Fibroblast of lung (primary cell): Measurements from ENCODE around the gene CDH4. TPM values are rescaled to one million over a fixed set of nuclear protein-coding genes. Genes with fewer than 3 reads are reported as not detected.

Experiments
- DNase-seq, 2 donors: peaks; one replicate each; pipeline versions ENCODE4 v3.0.0 to v3.0.0-alpha.2; 2010; ENCODE audit warnings: low read depth in 2 of 2
- H2AFZ ChIP-seq: 2 replicates; pipeline ENCODE4 v1.5.1; 2012; ENCODE audit warnings: low read length, control low read depth, inconsistent platforms
- H3K27ac ChIP-seq: 2 replicates; pipeline ENCODE4 v1.5.1; 2011; ENCODE audit warnings: low read length, control low read depth; ENCODE audit not compliant: insufficient read depth
- H3K27me3 ChIP-seq: 2 replicates; pipeline ENCODE4 v1.5.1; 2011; ENCODE audit warnings: mild to moderate bottlenecking, low read length; ENCODE audit not compliant: control insufficient read depth, insufficient read depth
- H3K36me3 ChIP-seq: 2 replicates; pipeline ENCODE4 v1.5.1; 2011; ENCODE audit warnings: low read length; ENCODE audit not compliant: control insufficient read depth, insufficient read depth
- H3K4me1 ChIP-seq: 2 replicates; pipeline ENCODE4 v1.5.1; 2011; ENCODE audit warnings: low read length; ENCODE audit not compliant: control insufficient read depth, insufficient read depth; ENCODE audit errors: extremely low read depth
- H3K4me2 ChIP-seq: 2 replicates; pipeline ENCODE4 v1.5.1; 2011; ENCODE audit warnings: low read length, control low read depth; ENCODE audit not compliant: insufficient read depth; ENCODE audit errors: extremely low read depth
- H3K4me3 ChIP-seq, 4 experiments: fragments of 200-600 bp in 1 of 4; sonication (generic) in 1 of 4; replicated peaks in 1 of 4; 2 replicates each; pipeline ENCODE4 v1.5.1; 2011 to 2016; ENCODE audit warnings: low read length in 4 of 4, low read depth in 3 of 4, mild to moderate bottlenecking in 3 of 4, control low read depth in 2 of 4, inconsistent platforms in 1 of 4, mixed read lengths in 1 of 4; ENCODE audit not compliant: insufficient read depth in 1 of 4; ENCODE audit errors: control extremely low read depth in 1 of 4
- H3K79me2 ChIP-seq: 2 replicates; pipeline ENCODE4 v1.5.1; 2012; ENCODE audit warnings: mild to moderate bottlenecking, low read length, inconsistent platforms; ENCODE audit not compliant: control insufficient read depth, insufficient read depth
- H3K9ac ChIP-seq: 2 replicates; pipeline ENCODE4 v1.5.1; 2011; ENCODE audit warnings: mild to moderate bottlenecking, low read length, control low read depth; ENCODE audit not compliant: insufficient read depth
- H3K9me3 ChIP-seq: 2 replicates; pipeline ENCODE4 v1.5.1; 2012; ENCODE audit warnings: low read depth, low read length; ENCODE audit not compliant: control insufficient read depth, insufficient read depth
- H4K20me1 ChIP-seq: 2 replicates; pipeline ENCODE4 v1.5.1; 2011; ENCODE audit warnings: low read length; ENCODE audit not compliant: control insufficient read depth, insufficient read depth; ENCODE audit errors: extremely low read depth
- CTCF ChIP-seq, 2 donors: IDR thresholded peaks in 1 of 2; conservative IDR thresholded peaks in 1 of 2; 1 replicate in 1 of 2; 2 replicates in 1 of 2; pipeline ENCODE4 v1.5.1; 2011 to 2012; ENCODE audit warnings: low read length in 2 of 2, control low read depth in 1 of 2, inconsistent platforms in 1 of 2, low read depth in 1 of 2, mild to moderate bottlenecking in 1 of 2
- EZH2 ChIP-seq: IDR thresholded peaks from 2 replicates; pipeline ENCODE4 v1.5.1; 2012; ENCODE audit warnings: low read length, control low read depth, mild to moderate bottlenecking; ENCODE audit errors: missing control alignments
- polyA plus RNA-seq, 2 donors: library from polyadenylated mRNA; depleted of rRNA in 1 of 2; stranded (reverse) in 1 of 2; unstranded in 1 of 2; fragments of >200 nt; gene quantifications; 2 replicates each; pipeline ENCODE4 v1.2.1, GENCODE V29; 2011 to 2012; ENCODE audit warnings: missing spikeins in 1 of 2
- total RNA-seq: library from RNA; depleted of rRNA; stranded (reverse); fragments of >200 nt; gene quantifications from 2 replicates; pipeline ENCODE4 v1.2.1, GENCODE V29; 2014

The CDH4 gene
- total and polyA plus RNA-seq, 2 donors (not counting 1 experiment from before 2014, with no cell fraction given) = 4.8 to 6.8 TPM

- no peak for DNase-seq
- no peaks in the 10 kb centered on the region for H3K36me3 ChIP-seq
- no peak overlapping the region for H3K4me3 ChIP-seq
- no peak overlapping the region for H2AFZ ChIP-seq
- H3K9ac ChIP-seq = no peak overlapping the region
- H3K79me2 ChIP-seq = no peaks in the 10 kb centered on the region
- no peak overlapping the region for H3K27ac ChIP-seq
- H3K4me1 ChIP-seq = no peaks in the 10 kb centered on the region
- no peaks in the 10 kb centered on the region for H3K9me3 ChIP-seq
- no peak overlapping the region for H3K4me2 ChIP-seq
- TF ChIP-seq EZH2 (no peak), CTCF (conservative IDR thresholded peaks at IDR 0.05 in 1 of 2, IDR thresholded peaks at IDR 0.05 in 1 of 2; ENCODE audit: low read depth in 1 of 2, low read length in 2 of 2) (no peak)
- no peaks in the 10 kb centered on the region for H3K27me3 ChIP-seq
- no peaks in the 10 kb centered on the region for H4K20me1 ChIP-seq
Observed at GRCh38 chr20:61932711-61933480, 680.8 kb downstream of the CDH4 start.

GRCh38 chr20:61933481-61933950 lies 681.5 kb downstream of the CDH4 start:
- DNase-seq = no peak
- H3K4me1 ChIP-seq = no peaks in the 10 kb centered on the region
- no peak overlapping the region for H3K27ac ChIP-seq
- no peaks in the 10 kb centered on the region for H3K79me2 ChIP-seq
- no peak overlapping the region for H3K4me3 ChIP-seq
- H3K36me3 ChIP-seq = no peaks in the 10 kb centered on the region
- H3K4me2 ChIP-seq = no peak overlapping the region
- H3K27me3 ChIP-seq = no peaks in the 10 kb centered on the region
- H4K20me1 ChIP-seq = no peaks in the 10 kb centered on the region
- H3K9ac ChIP-seq = no peak overlapping the region
- no peak for TF ChIP-seq EZH2
- TF ChIP-seq CTCF (conservative IDR thresholded peaks at IDR 0.05 in 1 of 2, IDR thresholded peaks at IDR 0.05 in 1 of 2; ENCODE audit: low read depth in 1 of 2, low read length in 2 of 2) = no peak
- no peak overlapping the region for H2AFZ ChIP-seq
- H3K9me3 ChIP-seq = no peaks in the 10 kb centered on the region

- H2AFZ ChIP-seq = no peak overlapping the region
- no peak overlapping the region for H3K4me2 ChIP-seq
- H3K4me3 ChIP-seq = no peak overlapping the region
- no peak overlapping the region for H3K9ac ChIP-seq
- H3K4me1 ChIP-seq = no peaks in the 10 kb centered on the region
- H3K27me3 ChIP-seq = no peaks in the 10 kb centered on the region
- H3K9me3 ChIP-seq = no peaks in the 10 kb centered on the region
- DNase-seq = no peak
- H3K27ac ChIP-seq = no peak overlapping the region
- TF ChIP-seq CTCF (conservative IDR thresholded peaks at IDR 0.05 in 1 of 2, IDR thresholded peaks at IDR 0.05 in 1 of 2; ENCODE audit: low read depth in 1 of 2, low read length in 2 of 2) = no peak
- no peaks in the 10 kb centered on the region for H3K79me2 ChIP-seq
- no peaks in the 10 kb centered on the region for H4K20me1 ChIP-seq
- H3K36me3 ChIP-seq = no peaks in the 10 kb centered on the region
Observed at GRCh38 chr20:61933951-61934715, 682.1 kb downstream of the CDH4 start.
